ENCODE measurements around the gene OR9A4.
"Not testable (repeated sequence)": the region's sequence is repeated elsewhere in the genome, so short reads cannot be mapped to it uniquely, and the experiment has no call there.

Gene OR9A4

GRCh38 chr7:141916099-141916498, at the start of gene OR9A4:
Gene OR9A4, plus strand, starts transcription at chr7:141916399. Its CDS starts 2,477 bp downstream, at chr7:141918876.
- no peak for DNase-seq

DNA sequence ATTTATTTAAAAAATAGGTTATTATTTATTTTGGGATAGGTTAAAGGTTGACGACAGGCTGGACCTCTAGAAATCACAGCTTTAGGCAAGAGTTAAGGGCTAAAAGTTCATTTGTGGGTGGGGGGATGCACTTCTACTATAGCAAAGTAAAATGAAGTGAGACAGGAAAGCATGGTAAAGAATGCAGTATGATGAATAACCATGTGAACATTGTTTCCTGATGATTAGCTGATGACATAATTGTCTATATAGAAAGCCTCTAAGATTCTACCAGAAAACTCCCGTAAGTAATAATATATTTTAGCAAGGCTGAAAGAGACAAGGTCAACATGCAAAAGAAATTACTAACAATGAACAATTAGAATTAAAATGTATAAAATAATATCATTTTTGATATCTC, 49.2 kb upstream of the OR9A4 start:
- DNase-seq = no peak

- DNase-seq = no peak
Measured at GRCh38 chr7:141872931-141873330, 43.3 kb upstream of the OR9A4 start.

DNA sequence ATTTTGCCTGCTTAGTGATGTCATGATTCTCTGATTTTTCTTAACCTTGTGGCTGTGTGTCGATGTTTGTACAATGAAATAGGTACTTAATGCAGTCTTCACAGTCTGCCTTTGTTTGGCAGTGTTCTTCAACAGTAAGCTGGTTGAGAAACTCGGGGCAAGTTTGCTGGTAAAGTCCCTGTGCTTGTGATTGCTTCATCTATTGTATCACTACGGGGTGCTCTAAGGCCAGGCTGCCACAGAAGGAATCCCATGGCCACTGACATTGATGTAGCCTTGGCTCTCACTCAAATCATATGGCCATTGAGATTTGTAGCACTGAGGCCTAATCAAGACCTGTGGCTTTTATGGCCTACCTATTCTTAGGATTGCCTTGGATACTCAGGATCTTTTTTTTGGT, 41.4 kb upstream of the OR9A4 start:
- DNase-seq = peak in 1 of 2 donors; percentile 41

DNA sequence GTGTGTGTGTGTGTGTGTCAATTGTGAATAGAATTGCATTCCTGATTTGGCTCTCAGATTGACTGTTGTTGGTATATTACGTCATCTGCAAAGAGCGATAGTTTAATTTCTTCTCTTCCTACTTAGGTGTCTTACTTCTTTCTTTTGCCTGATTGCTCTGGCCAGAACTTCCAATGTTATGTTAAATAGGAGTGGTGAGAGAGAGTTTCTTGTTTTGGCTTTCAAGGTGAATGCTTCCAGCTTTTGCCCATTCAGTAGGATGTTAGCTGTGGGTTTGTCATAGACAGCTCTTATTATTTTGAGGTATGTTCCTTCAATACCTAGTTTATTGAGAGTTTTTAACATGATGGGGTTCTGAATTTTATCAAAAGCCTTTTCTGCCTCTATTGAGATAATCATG, 40.7 kb upstream of the OR9A4 start:
- no peak for DNase-seq

DNA sequence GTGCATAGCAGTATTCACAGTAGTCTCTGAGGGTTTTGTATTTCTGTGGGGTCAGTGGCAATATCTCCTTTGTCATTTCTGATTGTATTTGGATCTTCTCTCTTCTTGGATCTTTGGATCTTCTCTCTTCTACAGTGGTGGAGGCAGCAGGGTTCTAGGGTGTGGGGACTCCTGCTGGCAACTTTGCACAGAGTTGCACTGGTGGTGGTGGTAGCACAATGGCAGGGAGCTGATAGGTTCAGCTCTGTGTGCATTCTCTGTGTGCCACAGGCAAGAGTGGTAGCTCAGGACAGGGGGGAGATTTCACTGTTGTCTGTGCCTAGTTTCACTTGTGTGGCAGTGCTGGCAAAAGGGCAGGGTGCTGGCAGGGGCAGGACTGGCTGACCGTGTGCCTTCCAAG, 39.8 kb upstream of the OR9A4 start:
- no peak for DNase-seq

GRCh38 chr7:141877365-141877764, 38.8 kb upstream of the OR9A4 start:
- no peak for DNase-seq

DNA sequence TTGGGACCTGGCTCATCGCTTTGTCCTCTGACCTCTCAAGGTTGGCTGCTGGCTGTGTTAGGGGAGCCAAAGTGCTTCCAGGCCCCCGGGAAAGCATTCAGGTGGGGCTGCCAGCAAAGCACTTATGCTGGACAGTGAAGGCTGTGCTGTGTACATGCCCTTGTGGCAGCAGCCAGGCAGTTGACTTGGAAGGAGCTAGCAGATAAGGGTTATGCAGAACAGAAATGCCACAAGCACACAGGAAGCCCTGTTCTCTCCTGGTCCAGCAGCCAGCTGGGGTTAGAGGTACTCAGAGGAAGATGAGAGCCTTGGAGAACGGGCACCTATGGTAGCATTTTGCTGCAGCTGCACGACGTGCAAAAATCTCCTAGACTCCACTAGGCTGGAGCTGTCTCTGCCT, 35.2 kb upstream of the OR9A4 start:
- DNase-seq = no peak

DNA sequence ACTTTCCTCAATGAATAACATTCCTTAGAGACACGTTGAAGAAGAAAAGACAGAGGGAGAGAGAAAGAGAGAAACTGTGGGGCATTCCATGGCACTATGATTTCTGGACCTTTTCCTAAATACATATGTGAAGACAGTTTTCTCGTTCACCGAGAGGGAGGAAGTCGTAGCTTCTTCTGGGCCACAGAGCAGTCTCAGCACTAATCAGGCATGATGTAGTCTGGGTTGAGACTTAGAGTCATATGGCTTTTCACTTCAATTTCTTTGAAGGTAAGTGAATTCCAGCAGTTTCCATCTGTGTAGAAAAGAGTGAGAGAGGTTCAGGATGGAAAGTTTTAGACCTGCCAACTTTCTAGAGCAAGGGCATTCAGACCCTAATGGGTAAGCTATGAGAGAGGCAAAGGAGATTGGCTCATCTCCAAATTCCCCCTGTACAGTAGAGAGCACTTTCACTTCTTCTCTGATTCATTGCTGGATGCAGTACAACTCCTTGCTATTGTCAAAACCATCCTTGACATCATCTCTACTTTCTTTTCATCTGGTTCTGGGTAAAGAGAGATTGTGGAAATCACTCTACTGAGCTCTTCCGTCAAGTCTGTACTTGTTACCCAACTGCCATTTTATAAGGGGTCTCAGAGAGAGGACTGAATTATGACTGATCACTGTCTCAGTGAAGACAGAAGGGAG, 31.5 kb upstream of the OR9A4 start:
- DNase-seq = no peak

DNA sequence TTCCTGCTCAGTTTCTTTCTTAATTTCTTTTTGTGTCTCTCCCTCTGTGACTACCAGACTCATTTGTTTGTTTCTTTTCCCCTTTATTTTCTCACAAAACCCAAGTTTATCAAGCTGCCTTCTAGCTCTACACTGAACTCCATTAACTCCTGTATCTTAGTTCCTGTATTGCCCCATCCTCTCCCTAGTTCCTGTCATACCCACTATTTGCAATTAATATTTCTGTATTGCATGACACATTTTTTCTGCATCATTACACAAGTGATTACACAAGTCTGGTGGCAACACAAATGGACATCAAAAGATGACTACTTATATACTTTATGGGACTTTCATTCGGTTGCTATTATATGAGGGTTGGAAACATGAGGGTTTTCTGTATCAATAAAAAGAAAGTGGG, 26.9 kb upstream of the OR9A4 start:
- no peak for DNase-seq

- no peak for DNase-seq
Measured at GRCh38 chr7:141891336-141891735, 24.9 kb upstream of the OR9A4 start.

GRCh38 chr7:141899366-141899765, 16.8 kb upstream of the OR9A4 start:
- not testable (repeated sequence) for DNase-seq

GRCh38 chr7:141906285-141906684, 9.9 kb upstream of the OR9A4 start:
- no peak for DNase-seq

DNA sequence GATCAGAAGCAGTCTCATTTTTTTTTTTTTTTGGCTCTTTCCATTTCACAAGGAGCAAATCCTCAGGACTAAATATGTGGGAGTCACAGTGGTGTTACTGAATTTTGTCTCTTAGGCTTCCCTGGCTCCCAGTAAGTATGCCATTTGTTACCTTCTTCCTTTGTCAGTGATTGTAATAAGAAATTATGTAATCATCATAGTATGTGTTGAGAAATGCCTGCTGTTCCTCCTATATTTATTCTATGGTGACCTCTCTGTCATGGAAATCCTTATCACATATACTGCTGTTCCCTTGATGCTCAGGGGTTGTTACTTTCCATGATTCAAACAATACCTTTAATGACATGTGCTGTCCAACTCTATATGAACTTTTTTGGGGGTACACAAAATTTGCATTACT, 4.8 kb upstream of the OR9A4 start:
- DNase-seq = no peak

DNA sequence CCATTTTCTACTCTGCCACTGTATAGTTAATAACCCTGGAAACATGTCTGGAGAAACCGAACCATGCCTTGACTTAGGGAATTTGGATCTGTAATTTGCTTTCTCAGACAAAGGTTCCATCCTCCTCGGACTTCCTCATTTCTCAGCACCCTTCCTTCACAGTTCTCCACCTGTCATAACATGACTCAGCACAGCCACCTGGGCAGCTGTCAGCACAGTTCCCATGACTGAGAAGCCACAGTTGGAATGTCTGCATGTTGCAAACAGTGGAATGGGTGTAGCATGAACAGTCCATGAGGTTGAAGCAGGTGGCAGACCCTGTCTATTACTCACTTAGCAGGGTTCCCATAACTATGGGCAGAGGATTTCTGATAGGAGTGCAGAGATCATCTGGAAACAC, 634 bp upstream of the OR9A4 start:
- DNase-seq = peak in 1 of 2 donors; percentile 14

DNA sequence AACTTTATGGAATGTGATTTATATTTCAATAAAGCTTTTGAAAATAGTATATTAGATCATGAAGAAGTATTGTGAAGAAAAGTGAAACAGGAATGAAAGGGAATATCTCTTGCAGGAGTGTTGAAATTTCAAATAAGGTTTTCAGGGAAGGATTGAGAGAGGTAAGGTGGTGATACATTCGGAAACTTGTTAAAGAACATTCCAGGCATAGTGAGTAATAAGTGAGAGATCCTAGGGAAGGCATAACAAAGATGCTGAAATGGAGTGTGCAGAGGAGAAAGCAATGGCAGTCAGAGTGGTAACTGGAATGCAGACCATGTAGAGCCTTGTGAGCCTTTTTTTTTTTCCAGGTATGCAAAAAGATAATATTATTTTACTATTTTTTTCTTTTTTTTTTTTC, 4.1 kb downstream of the OR9A4 start:
- no peak for DNase-seq

- no peak for DNase-seq
Measured at GRCh38 chr7:141928146-141928844, 12.1 kb downstream of the OR9A4 start.

- no peak for DNase-seq
Measured at GRCh38 chr7:141928845-141929195, 12.6 kb downstream of the OR9A4 start.

DNA sequence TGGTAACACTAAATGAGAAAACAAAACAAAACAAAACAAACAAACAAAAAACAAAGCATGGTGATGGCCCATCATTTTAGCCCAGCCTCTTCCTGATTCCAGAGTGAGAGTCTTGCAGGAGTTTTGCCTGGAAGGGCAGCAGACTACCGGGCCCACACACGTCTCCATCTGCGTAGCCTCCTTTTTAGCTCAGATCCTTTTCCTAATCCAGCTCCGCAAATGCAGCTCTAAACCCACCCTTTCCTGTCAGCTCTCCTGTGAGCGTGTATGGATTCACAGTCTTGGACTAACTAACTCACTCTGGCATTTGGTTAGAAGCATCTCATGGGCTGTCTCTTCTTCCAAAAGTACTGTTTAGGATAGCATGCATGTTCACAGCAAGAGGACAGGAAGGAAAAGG, 14.0 kb downstream of the OR9A4 start:
- no peak for DNase-seq

DNA sequence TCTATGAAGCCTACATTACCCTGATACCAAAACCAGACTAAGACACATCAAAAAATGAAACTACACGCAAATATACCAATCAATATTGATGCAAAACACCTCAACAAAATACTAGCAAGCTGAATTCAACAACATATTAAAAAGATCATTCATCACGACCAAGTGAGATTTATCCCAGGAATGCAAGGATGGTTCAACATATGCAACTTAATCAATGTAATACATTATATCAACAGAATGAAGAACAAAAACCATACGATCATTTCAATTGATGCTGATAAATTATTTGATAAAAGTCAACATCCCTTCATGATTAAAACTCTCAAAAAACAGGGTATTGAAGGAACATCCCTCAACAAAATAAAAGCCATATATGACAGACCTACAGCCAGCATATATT, 24.9 kb downstream of the OR9A4 start:
- no peak for DNase-seq

DNA sequence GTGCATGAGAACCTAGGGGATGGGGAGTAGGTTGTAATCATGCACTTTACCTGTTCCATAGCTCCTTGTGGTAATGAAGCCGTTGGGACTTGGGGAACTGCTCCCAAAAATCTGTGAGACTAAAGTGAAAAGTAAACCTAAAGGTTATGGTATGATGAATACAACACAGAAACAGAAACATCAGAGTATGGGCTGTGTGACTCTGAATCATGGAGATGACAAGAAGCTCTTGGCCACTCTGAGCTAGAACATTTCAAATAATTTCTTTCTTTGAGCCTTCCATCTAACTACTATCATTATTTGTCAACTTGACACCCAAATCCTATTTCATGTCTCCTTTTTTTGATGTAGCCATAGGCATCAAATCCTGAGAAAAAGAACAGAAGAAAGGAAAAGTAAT, 27.6 kb downstream of the OR9A4 start:
- DNase-seq = no peak

- DNase-seq = no peak
Measured at GRCh38 chr7:141944811-141945210, 28.6 kb downstream of the OR9A4 start.

- peak in 1 of 2 donors; percentile 51 for DNase-seq
Measured at GRCh38 chr7:141945356-141945755, 29.2 kb downstream of the OR9A4 start.

- no peak for DNase-seq
Measured at GRCh38 chr7:141946796-141947195, 30.6 kb downstream of the OR9A4 start, which contains the start of gene CLEC5A. Gene CLEC5A, minus strand, starts transcription at chr7:141946974. Its CDS starts 682 bp downstream, at chr7:141946292.

- no peak for DNase-seq
Measured at GRCh38 chr7:141949021-141949420, 32.8 kb downstream of the OR9A4 start.
